Stimulated activated CD4-positive, alpha-beta T cell treated with anti-CD3 and anti-CD28 coated beads, TNF-alpha, amount 100 ng/mL, for 1 hour (primary cell): Measurements from ENCODE around the gene TXNDC5.
"Not testable (repeated sequence)": the region's sequence is repeated elsewhere in the genome, so short reads cannot be mapped to it uniquely, and the experiment has no call there.

Experiments
- DNase-seq, 3 donors: peaks; one replicate each; pipeline ENCODE4 v3.0.0-alpha.2; 2020; ENCODE audit warnings: low read depth in 3 of 3, low spot score in 1 of 3

TXNDC5 gene

GRCh38 chr6:7914991-7915789 is 4.6 kb upstream of the TXNDC5 start:
- no peak for DNase-seq

- no peak for DNase-seq
These were observed 3.7 kb upstream of the TXNDC5 start for GRCh38 chr6:7914311-7914710.

GRCh38 chr6:7912736-7913517 is 2.3 kb upstream of the TXNDC5 start:
- no peak for DNase-seq

GRCh38 chr6:7912024-7912423 is 1.4 kb upstream of the TXNDC5 start:
- DNase-seq, result no peak

- no peak for DNase-seq
These were observed 747 bp upstream of the TXNDC5 start for GRCh38 chr6:7911345-7911725.

- no peak for DNase-seq
These were observed 312 bp downstream of the TXNDC5 start for GRCh38 chr6:7910298-7910653.

GRCh38 chr6:7909323-7910276 is 988 bp downstream of the TXNDC5 start:
- DNase-seq, result peak in 1 of 3 donors; percentile 43

- no peak for DNase-seq
These were observed 3.4 kb downstream of the TXNDC5 start for GRCh38 chr6:7907159-7907558.

- no peak for DNase-seq
These were observed 3.8 kb downstream of the TXNDC5 start for GRCh38 chr6:7906741-7907140.

GRCh38 chr6:7905416-7905815 is 5.2 kb downstream of the TXNDC5 start:
- no peak for DNase-seq

- DNase-seq, result no peak
These were observed 5.8 kb downstream of the TXNDC5 start for GRCh38 chr6:7904654-7905319.

- no peak for DNase-seq
These were observed 6.9 kb downstream of the TXNDC5 start for GRCh38 chr6:7903673-7904072.

GRCh38 chr6:7902867-7903266 is 7.7 kb downstream of the TXNDC5 start:
- DNase-seq, result no peak

- DNase-seq, result no peak
These were observed 8.4 kb downstream of the TXNDC5 start for GRCh38 chr6:7902221-7902620.

GRCh38 chr6:7901780-7902179 is 8.8 kb downstream of the TXNDC5 start:
- no peak for DNase-seq

GRCh38 chr6:7901056-7901455 is 9.5 kb downstream of the TXNDC5 start:
- DNase-seq, result no peak

GRCh38 chr6:7900621-7901020 is 10.0 kb downstream of the TXNDC5 start:
- no peak for DNase-seq

- no peak for DNase-seq
These were observed 10.7 kb downstream of the TXNDC5 start for GRCh38 chr6:7899889-7900213.

GRCh38 chr6:7899101-7899888 is 11.3 kb downstream of the TXNDC5 start:
- DNase-seq, result no peak

GRCh38 chr6:7898193-7898586 is 12.4 kb downstream of the TXNDC5 start:
- DNase-seq, result not testable (repeated sequence)
